Measurements from ENCODE around the gene TAS1R3. TPM values are rescaled to one million over a fixed set of nuclear protein-coding genes. Genes with fewer than 3 reads are reported as not detected.
A peak's percentile ranks its signal among the peaks of the same experiment; 100 is the strongest.

The TAS1R3 gene
- polyA plus RNA-seq (2012; ENCODE audit: insufficient read depth, insufficient read length, low read depth), result 8.0 TPM

DNA sequence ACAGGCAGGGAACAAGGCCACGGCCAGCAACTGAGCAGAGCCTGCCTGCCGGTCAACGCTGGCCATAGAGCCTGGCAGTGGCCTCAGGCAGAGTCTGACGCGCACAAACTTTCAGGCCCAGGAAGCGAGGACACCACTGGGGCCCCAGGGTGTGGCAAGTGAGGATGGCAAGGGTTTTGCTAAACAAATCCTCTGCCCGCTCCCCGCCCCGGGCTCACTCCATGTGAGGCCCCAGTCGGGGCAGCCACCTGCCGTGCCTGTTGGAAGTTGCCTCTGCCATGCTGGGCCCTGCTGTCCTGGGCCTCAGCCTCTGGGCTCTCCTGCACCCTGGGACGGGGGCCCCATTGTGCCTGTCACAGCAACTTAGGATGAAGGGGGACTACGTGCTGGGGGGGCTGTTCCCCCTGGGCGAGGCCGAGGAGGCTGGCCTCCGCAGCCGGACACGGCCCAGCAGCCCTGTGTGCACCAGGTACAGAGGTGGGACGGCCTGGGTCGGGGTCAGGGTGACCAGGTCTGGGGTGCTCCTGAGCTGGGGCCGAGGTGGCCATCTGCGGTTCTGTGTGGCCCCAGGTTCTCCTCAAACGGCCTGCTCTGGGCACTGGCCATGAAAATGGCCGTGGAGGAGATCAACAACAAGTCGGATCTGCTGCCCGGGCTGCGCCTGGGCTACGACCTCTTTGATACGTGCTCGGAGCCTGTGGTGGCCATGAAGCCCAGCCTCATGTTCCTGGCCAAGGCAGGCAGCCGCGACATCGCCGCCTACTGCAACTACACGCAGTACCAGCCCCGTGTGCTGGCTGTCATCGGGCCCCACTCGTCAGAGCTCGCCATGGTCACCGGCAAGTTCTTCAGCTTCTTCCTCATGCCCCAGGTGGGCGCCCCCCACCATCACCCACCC, at the start of gene TAS1R3:
Gene TAS1R3 (plus strand): TSS at position 213 of the 898 bp plus-strand sequence. CDS start 66 bp downstream, at position 279.
- TF ChIP-seq, protein P1, sequence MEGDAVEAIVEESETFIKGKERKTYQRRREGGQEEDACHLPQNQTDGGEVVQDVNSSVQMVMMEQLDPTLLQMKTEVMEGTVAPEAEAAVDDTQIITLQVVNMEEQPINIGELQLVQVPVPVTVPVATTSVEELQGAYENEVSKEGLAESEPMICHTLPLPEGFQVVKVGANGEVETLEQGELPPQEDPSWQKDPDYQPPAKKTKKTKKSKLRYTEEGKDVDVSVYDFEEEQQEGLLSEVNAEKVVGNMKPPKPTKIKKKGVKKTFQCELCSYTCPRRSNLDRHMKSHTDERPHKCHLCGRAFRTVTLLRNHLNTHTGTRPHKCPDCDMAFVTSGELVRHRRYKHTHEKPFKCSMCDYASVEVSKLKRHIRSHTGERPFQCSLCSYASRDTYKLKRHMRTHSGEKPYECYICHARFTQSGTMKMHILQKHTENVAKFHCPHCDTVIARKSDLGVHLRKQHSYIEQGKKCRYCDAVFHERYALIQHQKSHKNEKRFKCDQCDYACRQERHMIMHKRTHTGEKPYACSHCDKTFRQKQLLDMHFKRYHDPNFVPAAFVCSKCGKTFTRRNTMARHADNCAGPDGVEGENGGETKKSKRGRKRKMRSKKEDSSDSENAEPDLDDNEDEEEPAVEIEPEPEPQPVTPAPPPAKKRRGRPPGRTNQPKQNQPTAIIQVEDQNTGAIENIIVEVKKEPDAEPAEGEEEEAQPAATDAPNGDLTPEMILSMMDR (IDR thresholded peaks at IDR 0.05; ENCODE audit: low read depth, low read length), result no peak
- peaks cover 8% of the 10 kb centered on the region for H3K36me3 ChIP-seq
- H3K27me3 ChIP-seq, result peaks cover 19% of the 10 kb centered on the region
- H3K4me3 ChIP-seq (ENCODE audit: low read depth, low read length), result no peak within 1 kb of the TSS
- no peaks in the 10 kb centered on the region for H3K9me3 ChIP-seq
- H3K4me1 ChIP-seq, result no peaks in the 10 kb centered on the region
- no peak for DNase-seq

DNA sequence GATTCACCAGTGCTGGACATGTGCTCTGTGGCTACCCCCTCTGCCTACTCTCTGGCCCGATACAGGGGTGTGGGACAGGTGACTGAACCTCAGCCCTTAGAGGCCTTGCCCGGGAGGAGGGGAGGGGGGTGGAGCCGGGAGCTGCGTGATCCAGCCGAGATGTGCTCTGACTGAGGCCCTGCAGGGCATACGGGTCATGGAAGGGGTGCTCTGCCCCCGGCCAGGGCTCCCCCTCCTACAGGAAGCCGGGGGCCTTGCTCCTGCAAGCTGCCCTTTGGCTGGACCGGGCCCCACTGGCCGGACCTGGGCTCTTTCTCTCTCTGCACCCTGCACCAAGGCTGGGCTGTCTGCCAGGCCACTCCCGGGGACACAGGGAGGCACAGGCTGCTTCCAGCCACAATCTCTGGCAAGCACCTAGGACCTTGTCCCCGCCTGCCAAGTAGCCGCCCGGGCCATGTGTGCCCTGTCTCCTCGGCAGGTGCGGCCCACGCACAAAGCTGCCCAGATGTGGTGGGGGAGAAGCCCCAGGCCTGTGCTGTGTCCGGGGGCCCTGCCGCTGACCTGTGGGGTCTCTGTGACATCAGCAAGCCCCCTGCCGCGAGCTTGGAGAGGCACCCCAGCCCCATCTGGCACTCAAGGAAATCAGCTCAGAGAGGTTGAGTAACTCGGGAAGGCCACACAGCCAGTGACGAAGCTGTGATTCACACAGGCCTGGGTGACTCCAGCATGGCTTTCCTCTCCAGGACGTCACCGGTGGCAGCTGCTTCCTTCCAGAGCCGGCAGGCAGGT, 49.4 kb upstream of the TAS1R3 start:
- no peak for DNase-seq
- Histone ChIP-seq H3K4me1 (peaks cover 3% of the 10 kb centered on the region), H3K4me3 (ENCODE audit: low read depth, low read length) (no peak overlapping the region)

DNA sequence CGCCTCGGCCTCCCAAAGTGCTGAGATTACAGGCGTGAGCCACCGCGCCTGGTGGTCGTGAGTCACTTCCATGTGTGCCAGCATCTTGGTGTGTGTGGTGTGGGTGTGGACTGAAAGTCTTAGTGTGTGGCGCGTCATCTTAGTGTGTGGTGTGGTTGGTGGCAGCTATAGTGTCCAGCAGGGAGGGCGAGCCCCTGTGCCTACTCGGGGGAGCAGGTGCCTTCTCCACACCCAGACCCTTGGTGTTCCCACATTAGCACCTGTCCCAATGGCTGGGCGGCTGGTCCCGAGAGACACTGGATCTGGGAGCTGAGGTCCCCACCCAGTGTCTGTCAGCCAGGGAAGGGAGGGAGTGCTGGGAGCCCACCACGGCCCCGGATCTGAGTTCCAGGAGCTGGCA, 48.1 kb upstream of the TAS1R3 start:
- TF ChIP-seq, protein P1 (IDR thresholded peaks at IDR 0.05; ENCODE audit: low read depth, low read length), result no peak
- peaks cover 3% of the 10 kb centered on the region for H3K4me1 ChIP-seq
- H3K36me3 ChIP-seq, result no peaks in the 10 kb centered on the region
- H3K4me3 ChIP-seq (ENCODE audit: low read depth, low read length), result no peak overlapping the region
- peaks cover 9% of the 10 kb centered on the region for H3K27me3 ChIP-seq
- no peak for DNase-seq
- H3K9me3 ChIP-seq, result no peaks in the 10 kb centered on the region

More for the DNA sequence above, 49.4 kb upstream of the TAS1R3 start:
- Histone ChIP-seq H3K27me3 (no peaks in the 10 kb centered on the region), H3K36me3 (no peaks in the 10 kb centered on the region), H3K9me3 (no peaks in the 10 kb centered on the region)
- TF ChIP-seq, protein P1 (IDR thresholded peaks at IDR 0.05; ENCODE audit: low read depth, low read length), result no peak

DNA sequence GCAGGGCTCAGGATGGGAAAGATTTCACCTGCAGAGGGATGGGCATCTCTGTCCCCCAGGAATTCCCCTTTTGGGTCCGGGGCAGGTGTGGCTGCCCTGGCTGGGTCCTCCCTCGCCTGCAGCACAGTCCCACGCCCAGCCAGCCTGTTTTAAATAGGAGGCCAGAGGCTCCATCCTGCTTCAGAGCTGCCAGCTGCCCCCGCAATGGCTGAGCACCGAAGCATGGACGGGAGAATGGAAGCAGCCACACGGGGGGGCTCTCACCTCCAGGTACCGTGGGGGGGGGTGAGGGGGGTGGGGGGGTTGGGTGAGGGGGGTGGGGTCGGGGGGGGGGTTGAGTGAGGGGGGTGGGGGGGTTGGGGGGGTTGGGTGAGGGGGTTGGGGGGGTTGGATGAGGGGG, 47.3 kb upstream of the TAS1R3 start:
- peaks cover 9% of the 10 kb centered on the region for H3K27me3 ChIP-seq
- peak; percentile 64 for DNase-seq
- no peaks in the 10 kb centered on the region for H3K36me3 ChIP-seq
- TF ChIP-seq, protein P1 (IDR thresholded peaks at IDR 0.05; ENCODE audit: low read depth, low read length), result no peak
- H3K4me3 ChIP-seq (ENCODE audit: low read depth, low read length), result no peak overlapping the region
- H3K9me3 ChIP-seq, result no peaks in the 10 kb centered on the region
- peaks cover 3% of the 10 kb centered on the region for H3K4me1 ChIP-seq

DNA sequence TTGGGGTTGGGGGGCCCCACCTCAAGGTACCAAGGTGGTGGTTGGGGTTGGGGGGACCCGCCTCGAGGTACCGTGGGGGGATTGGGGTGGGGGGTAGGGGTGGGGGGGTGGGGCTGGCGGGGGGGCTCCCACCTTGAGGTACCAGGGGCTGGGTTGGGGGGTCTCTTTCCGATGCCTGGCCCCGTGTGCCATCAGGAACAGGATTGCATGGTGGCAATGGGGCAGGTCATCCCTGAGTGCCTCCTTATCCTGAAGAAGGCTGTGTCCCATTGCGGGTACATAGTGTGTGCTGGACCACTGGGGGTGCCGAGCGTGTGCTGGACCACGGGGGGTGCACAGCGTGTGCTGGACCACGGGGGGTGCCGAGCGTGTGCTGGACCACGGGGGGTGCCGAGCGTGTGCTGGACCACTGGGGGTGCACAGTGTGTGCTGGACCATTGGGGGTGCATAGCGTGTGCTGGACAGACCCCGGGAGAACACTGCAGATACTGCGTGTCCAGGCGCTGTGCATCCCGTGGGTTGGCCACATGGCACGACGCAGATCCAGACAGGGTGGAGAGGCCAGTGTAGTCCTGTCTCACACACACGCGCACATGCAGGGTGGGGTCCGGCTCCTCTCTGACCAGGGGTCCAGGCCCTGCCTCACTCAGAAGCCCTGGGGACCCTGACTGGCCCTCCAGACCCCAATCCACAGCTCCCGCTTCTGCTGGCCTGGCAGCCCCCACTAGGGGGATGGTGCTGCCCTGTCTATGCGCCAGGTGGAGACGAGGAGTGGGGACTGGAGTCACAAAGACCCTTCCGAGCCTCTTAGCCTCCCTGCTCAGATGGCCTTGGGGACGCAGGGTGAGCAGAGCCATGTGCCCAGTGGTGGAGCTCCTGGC, 46.6 kb upstream of the TAS1R3 start:
- DNase-seq, result peak; percentile 16
- Histone ChIP-seq H3K27me3 (peaks cover 9% of the 10 kb centered on the region), H3K4me3 (ENCODE audit: low read depth, low read length) (no peak overlapping the region), H3K4me1 (peaks cover 3% of the 10 kb centered on the region), H3K9me3 (no peaks in the 10 kb centered on the region), H3K36me3 (no peaks in the 10 kb centered on the region)
- TF ChIP-seq, protein P1 (IDR thresholded peaks at IDR 0.05; ENCODE audit: low read depth, low read length), result no peak

Data from BE2C (cell line).